ENCODE results near the gene HPCA. TPM values are rescaled to one million over a fixed set of nuclear protein-coding genes. Genes with fewer than 3 reads are reported as not detected.
"Not testable (repeated sequence)": the region's sequence is repeated elsewhere in the genome, so short reads cannot be mapped to it uniquely, and the experiment has no call there.

HPCA gene
- total RNA-seq, 1 donor from 2014 or later: not detected

DNA sequence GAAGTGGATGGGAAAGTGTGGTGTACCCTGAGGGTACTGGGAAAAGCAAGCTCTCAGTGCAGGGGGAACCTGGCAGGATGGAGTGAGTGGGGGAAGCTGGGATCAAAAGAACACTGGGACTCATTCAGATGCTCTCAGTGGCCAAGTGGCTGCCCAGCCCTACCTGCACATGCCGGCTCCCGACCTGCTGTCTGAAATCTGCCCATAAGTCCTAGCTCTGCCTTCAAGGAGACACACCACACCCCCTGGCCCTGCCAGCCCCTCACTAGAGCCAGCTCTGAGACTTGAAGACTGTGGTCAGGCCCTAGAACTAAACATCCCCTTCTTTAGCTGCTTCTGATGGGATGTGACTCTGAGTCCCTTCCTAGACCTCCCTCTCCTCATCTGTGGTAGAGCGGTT, 12.7 kb downstream of the HPCA start:
- DNase-seq (no peak), ATAC-seq (no peak)
- intact Hi-C loops (cut with micrococcal nuclease): no loop called here

DNA sequence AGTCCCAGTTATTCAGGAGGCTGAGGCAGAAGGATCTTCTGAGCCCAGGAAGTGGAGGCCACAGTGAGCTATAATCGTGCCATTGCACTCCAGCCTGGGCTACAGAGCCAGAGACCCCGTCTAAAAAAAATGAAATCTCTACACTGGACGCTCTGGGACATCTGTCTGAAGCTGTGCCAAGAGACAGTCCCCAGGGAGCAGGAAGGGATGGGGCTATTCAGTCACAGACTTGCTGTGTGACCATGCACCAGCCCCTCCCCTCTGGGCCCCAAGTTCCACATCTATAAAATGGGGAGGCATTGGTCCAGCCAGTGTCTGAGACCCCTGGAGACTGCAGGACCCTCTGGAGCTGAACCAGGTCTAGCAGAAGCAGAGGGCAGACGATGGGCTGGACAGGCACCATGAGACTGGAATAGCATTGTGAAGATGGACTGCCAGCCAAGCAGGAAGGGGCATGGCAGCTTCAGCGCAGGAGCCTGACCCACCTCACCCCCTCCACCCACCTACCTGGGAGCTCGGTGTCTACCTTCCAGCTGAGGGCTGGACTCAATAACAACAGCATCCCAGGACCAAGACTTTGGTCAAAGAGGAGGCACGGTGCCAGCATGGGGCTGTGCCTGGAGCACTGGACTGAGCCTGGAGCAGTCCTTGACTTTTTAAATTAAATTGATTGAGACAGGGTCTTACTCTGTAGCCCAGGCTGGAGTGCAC, 13.4 kb downstream of the HPCA start:
- no peak for ATAC-seq
- intact Hi-C loops (cut with micrococcal nuclease): no loop called here
- no peak for DNase-seq

DNA sequence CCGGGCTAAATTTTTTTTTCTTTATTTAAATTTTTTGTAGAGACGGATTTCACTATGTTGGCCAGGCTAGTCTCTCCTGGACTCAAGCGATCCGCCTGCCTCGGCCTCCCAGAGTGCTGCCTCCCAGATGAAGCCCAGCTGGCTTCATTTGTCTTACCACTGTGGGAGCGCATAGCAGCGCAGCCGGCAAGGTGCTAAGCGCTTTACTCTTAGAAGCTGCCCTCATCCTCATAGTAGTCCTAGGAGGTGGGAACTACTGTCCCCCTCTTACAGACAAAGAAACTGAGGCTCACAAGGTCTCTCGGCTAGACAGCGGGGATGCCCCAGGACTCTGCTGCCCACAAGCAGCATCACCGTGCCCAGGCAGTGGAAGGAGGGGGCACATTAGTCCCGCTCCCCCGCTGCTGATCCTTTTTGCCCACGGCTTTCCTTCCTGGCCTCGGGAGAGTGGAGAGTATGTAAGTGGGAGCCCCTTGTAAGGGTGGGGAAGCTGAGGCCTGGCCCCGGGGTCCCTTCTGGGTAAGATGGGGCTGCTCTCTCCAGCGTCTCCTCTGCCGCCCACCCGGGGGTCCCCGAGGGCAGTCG, 14.2 kb downstream of the HPCA start:
- ATAC-seq (peak; percentile 21), DNase-seq (no peak)
- intact Hi-C loops (cut with micrococcal nuclease): no loop called here

DNA sequence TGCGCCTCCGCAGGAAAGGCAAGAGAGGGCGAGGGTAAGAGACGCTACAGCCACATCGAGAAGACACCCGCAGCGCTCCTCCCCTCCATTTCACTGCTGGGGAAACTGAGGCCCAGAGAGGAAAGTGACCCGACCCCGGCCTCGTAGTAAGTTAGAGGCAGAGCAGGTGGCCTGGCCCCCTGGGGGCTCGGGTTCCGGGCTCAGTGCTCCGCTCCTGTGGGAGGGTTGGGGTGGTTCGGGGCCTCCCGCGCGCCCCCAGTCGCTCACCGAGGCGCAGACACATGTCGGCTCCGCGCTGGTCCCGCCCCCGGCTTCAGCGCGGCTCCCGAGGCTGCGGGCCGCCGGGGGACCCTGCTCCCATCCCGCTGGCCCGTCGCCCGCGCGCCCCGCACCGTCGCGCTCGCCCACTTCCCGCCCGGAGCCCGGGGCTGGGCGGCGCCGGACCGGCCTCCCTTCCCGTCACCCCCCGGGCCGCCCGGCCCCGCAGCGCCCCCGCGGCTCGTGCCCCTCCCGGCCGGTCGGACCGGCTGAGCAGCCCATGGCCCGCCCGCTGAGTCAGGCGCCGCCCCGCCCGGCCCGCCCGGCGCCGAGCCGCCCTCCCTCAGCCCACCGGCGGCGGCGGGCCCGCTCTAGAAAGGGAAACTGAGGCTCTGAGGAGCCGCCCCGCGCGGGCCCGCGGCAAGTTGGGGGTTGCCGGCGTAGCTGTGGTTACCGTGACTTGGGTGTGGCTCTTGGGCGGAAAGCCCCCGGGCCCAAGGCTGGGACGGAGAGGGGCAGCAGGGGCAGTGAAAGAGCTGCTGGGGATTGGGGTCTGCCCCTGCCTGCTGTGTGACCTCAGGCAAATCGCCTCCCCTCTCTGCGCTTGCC, 14.9 kb downstream of the HPCA start, which contains the start of gene TMEM54:
Gene TMEM54, minus strand, starts transcription at position 434 of the 867 bp plus-strand sequence. Its CDS starts 151 bp downstream, at position 283.
- intact Hi-C loops (cut with micrococcal nuclease): no loop called here
- peak; percentile 91 for ATAC-seq
- DNase-seq: peak; percentile 73

DNA sequence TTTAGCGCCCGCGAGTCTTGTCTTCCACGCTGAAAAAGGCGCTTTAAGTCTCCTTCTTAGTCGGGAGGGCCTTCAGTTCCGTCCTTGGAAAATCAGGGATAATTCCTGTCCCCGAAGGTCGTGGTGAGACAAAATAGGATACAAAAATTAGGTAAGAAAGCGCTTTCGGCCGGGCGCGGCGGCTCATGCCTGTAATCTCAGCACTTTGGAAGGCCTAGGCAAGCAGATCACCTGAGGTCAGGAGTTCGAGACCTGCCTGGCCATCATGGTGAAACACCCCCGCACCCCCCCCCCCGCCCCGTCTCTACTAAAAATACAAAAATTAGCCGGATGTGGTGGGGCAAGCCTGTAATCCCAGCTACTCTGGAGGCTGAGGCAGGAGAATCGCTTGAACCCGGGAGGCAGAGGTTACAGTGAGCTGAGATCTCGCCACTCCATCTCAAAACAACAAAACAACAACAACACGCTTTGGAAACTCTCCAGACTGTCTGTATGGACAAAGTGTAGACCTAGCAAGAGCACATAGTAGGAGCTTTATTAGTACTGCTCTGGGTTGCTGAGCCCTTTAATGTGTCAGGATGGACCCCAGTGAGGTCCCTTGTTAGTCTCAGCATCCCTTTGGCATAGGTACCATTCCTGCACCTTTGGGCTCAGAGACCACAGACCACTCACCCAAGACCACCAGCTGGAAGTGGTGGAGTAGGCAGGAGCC, 15.7 kb downstream of the HPCA start:
- no peak for ATAC-seq
- no peak for DNase-seq
- intact Hi-C loops (cut with micrococcal nuclease): no loop called here

DNA sequence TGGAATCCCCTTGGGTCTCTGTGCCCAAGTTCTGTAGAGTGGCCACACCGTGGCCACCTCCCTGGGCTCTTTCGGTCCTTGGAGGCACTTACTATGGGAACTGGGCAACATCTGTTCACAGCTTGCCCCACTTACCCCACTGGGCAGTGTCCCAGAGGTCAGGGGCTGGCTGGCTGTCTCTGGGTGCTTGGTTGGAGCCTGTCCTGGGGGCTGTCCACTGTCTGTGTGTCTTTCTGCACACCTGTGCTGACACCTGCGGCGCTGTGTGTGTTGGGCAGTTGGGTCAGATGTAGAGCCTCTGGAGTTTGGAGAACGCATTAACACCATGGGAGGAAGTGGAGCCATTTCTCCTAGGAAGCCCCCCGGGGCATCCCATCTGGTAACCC, 16.2 kb downstream of the HPCA start:
- ATAC-seq: no peak
- DNase-seq: no peak
- intact Hi-C loops (cut with micrococcal nuclease): no loop called here

DNA sequence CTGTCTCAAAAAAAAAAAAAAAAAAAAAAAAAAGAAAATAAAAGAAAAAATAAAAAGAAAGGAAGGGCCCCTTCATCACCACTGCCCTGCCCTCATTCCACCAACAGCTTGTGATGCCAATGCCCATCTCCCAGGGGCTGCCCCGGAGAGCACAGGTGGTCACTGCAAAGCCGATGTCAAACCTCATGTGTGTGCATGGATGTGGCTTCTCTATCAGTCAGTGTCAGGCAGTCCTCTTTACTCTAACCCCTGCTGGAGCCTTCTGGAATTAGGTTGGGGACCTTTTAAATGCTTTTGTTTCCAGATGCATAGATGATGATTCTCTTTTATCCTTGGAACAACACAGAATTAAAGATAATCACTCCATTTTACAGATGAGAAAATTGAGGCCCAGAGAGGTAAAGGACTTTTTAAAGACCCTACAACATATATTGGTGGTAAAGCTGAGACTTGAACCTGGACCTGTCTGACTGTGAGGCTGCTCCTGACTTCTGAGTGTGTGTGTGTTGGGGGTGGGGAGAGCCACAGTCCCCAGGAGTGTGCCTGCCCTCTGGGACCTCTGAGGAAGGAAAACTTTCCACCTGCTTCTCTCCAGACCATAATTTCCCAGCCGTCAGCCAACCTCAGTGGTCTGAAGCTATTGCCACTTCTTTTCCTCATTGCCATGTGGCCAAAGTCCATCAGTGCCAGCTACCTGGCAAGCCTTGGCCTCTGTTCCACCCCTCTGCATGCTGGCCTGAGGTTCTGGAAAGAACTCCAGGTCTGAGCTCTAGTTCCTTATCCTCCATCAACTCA, 17.9 kb downstream of the HPCA start:
- DNase-seq: no peak
- intact Hi-C loops (cut with micrococcal nuclease): no loop called here
- ATAC-seq: no peak

DNA sequence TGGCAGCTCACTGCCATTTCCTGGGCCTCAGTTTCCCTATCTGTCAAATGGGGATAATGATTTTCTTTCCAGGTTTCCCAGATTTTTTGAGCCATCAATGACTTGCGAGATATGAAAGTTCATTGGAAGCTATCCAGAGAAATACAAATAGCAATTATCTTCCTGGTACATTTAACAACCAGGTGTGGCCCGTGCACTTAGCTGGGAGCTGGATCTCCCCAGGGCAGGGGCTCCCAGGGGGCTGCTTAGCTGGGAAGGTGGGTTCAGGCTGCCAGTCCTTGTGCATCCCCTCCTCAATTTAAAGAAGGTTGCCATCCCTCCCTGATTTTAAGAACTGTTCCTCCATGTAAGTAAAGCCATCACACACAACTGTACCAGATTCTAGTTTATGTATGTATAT, 18.5 kb downstream of the HPCA start:
- intact Hi-C loops (cut with micrococcal nuclease): no loop called here
- ATAC-seq (no peak), DNase-seq (no peak)

DNA sequence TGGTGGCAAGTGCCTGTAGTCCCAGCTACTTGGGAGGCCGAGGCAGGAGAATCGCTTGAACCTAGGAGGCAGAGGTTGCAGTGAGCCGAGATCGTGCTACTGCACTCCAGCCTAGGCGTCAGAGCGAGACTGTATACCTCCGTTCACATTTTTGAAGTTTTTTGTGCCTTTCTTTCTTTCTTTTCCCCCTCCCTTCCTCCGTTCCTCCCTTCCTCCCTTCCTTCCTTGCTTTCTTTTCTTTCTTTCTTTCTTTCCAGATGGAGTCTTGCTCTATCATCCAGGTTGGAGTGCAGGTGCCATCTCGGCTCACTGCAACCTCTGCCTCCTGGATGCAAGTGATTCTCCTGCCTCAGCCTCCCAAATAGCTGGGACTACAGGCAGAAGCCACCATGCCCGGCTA, 19.3 kb downstream of the HPCA start:
- DNase-seq; intact Hi-C loops (cut with micrococcal nuclease); ATAC-seq: not testable (repeated sequence)

DNA sequence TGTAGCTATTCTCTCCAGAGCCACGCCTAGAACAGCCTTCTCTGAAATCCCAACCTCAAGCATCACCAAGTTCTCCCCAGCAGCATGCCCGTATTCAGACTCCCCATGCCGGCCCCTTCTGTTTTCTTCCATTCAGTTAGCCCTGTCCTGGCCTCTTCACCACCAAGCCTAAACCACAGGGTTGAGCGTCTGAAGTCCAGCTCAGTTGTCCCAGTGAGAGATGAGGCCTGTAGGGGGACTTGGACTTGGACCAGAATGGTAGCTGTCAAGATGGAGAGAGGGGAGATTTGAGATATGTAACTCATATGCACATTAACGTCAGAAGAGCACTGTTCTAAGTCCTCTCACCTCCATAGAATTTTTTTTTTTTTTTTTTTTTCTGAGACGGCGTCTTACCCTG, 20.4 kb downstream of the HPCA start:
- DNase-seq: no peak
- ATAC-seq: no peak
- intact Hi-C loops (cut with micrococcal nuclease): no loop called here

DNA sequence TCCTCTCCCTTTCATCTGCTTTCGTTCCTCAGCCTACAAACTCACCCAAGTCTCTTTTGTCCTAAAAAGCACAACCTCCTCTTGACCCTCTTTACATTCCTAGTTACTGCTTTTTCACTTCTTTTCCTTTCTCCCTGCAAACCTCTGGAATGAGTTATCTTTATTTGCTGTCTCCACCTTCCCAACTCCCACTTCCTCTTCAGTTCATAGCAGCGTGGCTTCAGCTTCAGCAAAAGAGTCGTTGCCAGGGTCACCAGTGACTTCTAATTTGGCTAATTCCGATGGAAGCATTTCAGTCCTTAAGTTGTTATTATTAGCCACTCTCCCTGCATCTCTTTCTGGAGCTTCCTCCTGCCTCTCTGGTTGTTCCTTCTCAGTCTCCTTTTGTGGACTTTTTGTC, 21.1 kb downstream of the HPCA start:
- DNase-seq (no peak), ATAC-seq (no peak)
- intact Hi-C loops (cut with micrococcal nuclease): no loop called here

DNA sequence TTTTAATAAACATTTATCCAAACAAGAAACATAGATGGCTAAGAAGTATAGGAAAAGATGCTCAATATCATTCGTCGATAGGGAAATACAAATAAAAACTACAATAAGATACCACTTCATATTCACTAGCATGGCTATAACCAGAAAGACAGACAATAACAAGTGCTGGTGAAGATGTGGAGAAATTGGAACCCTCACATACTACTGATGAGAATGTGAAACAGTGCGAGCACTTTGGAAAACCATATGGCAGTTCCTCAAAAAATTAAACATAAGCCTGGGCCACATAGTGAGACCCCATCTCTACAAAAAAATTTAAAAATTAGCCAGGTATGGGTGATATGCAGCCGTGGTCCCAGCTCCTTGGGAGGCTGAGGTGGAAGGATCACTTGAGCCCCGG, 24.0 kb downstream of the HPCA start:
- DNase-seq (no peak), ATAC-seq (no peak)
- intact Hi-C loops (cut with micrococcal nuclease): no loop called here

DNA sequence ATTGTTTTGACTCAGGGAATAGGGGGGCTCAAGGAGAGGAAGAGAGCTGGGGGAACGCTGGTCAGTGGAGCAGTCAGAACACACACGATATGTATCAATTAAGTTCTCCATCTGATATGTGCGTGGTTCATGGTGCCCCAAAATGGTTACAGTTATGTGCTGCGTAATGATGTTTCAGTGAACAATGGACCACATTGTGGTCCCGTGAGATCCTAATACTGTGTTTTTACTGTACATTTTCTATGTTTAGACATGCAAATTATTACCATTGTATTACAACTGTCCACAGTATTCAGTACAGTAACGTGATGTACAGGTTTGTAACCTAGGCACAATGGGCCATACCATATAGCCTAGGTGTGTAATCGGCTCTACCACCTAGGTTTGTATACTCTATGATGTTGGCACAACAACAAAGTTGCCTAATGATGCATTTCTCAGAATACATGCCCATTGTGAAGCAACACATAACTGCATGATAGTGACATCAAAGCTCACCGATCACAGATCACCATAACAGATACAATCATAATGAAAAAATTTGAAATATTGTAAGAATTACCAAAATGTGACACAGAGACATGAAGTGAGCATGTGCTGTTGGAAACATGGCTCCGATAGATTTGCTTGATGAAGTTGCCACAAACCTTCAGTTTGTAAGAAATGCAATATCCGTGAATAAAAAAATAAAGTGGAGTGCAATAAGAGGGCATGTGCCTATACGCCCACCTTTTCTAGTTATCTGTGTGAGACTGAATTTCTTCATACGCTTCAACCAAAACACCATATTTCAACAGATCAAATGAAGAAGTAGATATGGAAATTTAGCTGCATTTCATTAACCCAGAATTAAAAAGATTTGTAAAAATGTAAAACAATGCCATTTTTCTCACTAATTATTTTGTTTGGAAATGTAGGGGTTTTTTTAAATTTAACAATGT, 29.7 kb downstream of the HPCA start:
- intact Hi-C loops (cut with micrococcal nuclease): no loop called here
- ATAC-seq (no peak), DNase-seq (no peak)

DNA sequence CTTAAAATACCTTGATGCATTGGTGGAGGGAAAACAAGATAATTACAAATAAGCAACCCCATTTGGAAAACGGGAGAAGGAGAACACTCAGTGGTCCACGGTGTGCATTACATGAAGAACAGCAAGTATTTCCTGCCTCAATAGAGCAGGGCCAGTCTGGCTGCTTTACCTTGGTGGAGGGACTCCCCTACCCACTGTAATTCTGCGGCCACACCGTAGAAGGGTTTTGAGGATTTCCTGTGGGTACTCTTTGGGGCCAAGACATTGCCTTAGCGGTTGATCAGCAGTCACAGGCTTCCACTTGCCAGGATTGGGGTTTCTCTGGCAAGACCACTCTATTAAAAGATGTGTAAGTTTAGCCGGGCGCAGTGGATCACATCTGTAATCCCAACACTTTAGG, 31.2 kb downstream of the HPCA start:
- no peak for DNase-seq
- intact Hi-C loops (cut with micrococcal nuclease): no loop called here
- no peak for ATAC-seq

DNA sequence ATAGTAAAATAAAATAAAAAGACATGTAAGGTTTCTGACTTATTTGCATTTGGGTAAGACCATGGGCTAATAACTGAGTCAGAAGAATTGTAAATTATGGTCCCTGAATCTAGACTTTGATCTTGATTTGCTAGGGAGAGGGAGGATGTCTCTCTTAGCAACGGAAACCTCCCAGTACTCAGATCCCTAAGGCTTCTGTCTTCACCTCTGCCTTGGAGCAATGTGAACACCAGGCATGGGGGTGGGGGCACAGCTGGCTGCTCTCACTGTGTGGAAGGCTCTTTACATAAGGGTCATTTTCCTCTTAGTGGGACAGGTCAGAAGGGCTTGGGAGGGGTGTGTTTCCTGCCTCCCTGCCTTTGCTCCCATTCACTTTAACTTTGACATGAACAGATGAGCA, 31.9 kb downstream of the HPCA start:
- DNase-seq (no peak), ATAC-seq (no peak)
- intact Hi-C loops (cut with micrococcal nuclease): no loop called here

DNA sequence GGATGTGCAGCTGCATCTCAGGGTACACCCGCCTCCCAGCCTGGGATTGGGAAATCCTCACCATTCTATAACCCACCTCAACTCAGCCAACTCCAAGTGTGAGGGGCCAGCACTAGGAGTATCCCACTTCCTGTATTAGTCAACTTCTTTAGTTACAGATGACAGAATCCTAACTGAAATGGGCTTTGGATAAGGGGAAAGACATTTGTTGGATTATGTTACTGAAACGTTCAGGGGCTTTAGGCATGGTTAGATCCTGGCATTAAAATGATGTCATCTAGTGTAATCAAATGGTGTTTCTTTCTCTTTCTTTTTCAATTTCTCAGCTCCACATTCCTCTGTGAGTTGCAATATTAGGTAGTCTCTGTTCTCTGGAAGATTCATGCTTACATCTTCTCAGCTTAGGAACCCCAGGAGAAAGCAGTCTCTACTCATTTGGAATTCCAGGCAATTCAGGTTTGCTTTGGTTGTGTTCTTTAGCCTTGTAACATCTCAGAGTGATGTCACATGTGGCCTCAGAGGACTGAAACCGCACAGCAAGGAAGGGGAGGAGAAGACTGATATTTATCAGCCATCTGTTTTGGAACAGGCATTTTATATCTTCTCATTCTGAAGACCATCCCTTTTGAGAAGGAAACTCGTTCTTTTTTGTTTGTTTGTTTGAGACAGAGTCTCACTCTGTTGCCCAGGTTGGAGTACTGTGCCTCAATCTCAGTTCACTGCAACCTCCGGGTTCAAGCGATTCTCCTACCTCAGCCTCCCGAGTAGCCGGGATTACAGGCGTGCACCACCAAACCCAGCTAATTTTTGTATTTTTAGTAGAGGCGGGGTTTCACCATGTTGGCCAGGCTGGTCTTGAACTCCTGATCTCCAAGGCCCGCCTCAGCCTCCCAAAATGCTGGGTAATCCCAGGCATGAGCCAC, 33.8 kb downstream of the HPCA start:
- intact Hi-C loops (cut with micrococcal nuclease): no loop called here
- DNase-seq: no peak
- peak; percentile 22 for ATAC-seq

DNA sequence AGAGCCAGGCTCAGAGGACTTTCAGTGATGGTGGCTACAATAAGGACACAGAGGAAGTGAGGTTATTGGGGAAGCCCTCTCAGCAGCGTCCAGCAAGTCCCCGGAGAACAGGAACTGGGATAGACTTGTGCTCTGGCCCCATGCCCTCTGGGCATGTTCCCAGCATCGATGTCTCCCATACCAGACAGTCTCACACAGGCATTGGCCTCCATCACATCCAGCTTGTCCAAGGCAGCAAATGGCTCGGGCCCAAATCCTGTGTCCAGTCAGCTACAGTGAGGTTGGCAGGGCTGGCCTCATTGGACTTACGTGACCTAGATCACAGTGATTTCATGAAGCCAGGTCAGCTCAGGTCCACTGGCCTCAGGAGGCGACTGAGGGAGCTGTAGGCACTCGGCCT, 34.5 kb downstream of the HPCA start:
- peak; percentile 80 for DNase-seq
- ATAC-seq: peak; percentile 91
- intact Hi-C loops (cut with micrococcal nuclease): no loop called here
